IPS DF 6.9 (cell line): ENCODE data around the gene CDH6.

Experiments
- DNase-seq: peaks from one replicate; pipeline ENCODE4 v3.0.0-alpha.2; 2013; ENCODE audit warnings: low read depth, low spot score
- H3K27ac ChIP-seq: one replicate; pipeline ENCODE4 v1.5.1; 2013; ENCODE audit warnings: low read length, control low read depth
- H3K27me3 ChIP-seq: 2 replicates; pipeline ENCODE4 v1.6.1; 2013; ENCODE audit warnings: mild to moderate bottlenecking, low read length; ENCODE audit not compliant: control insufficient read depth, insufficient read depth
- H3K36me3 ChIP-seq: 2 replicates; pipeline ENCODE4 v1.6.1; 2013; ENCODE audit warnings: low read length; ENCODE audit not compliant: control insufficient read depth, insufficient read depth
- H3K4me1 ChIP-seq: 2 replicates; pipeline ENCODE4 v1.6.1; 2013; ENCODE audit warnings: low read length; ENCODE audit not compliant: control insufficient read depth, insufficient read depth
- H3K4me3 ChIP-seq: 2 replicates; pipeline ENCODE4 v1.5.1; 2013; ENCODE audit warnings: mild to moderate bottlenecking, low read length
- H3K9me3 ChIP-seq: 2 replicates; pipeline ENCODE4 v1.6.1; 2013; ENCODE audit warnings: low read length, inconsistent platforms; ENCODE audit not compliant: control insufficient read depth, insufficient read depth
- WGBS: extraction: QIAGEN DNeasy Blood & Tissue Kit; methylation state at CpG from one replicate; pipeline ENCODE4 v1.1.7; 2013; ENCODE audit warnings: mixed read lengths, missing lambda C conversion rate; ENCODE audit not compliant: insufficient read length, insufficient coverage; 5-methylcytosine and 5-hydroxymethylcytosine counted together

Gene CDH6

DNA sequence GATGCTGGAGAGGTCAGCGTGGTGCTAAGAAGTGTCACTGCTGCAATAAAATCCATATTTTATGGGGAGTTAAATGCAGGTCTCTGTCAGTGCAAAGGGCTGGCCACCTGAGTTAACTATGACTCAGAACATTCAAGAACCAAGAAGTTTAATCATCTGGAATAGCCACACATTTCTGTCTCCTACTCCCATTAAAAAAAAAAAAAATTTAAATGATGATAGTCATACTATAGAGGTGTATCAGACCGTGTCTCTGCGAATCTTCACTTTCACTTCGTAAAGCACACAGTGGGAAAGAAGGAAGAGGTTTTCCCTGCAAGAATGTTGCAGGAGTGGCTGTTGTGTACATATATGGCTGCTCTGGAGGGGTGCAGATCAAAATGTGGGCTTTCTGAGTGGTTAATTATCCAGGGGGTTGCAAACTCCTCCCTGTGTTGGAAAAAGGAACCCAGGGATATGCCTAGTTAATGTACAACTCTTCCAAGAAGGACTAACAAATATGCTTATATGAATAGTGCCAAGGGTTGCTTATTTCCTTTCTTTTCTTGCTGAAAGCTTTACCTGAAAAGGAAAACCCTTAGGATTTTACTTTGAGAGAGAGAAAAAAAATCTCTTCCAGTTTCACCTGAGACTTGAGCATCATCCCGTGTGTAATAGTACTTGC, 1.5 kb downstream of the CDH6 start:
- H3K27ac ChIP-seq = no peak overlapping the region
- WGBS = no CpG with 5 or more reads among the region's 5 CpGs
- H3K36me3 ChIP-seq = no peaks in the 10 kb centered on the region
- H3K4me1 ChIP-seq = no peaks in the 10 kb centered on the region
- peaks cover 23% of the 10 kb centered on the region for H3K27me3 ChIP-seq
- H3K4me3 ChIP-seq = no peak overlapping the region
- H3K9me3 ChIP-seq = no peaks in the 10 kb centered on the region
- DNase-seq = no peak

DNA sequence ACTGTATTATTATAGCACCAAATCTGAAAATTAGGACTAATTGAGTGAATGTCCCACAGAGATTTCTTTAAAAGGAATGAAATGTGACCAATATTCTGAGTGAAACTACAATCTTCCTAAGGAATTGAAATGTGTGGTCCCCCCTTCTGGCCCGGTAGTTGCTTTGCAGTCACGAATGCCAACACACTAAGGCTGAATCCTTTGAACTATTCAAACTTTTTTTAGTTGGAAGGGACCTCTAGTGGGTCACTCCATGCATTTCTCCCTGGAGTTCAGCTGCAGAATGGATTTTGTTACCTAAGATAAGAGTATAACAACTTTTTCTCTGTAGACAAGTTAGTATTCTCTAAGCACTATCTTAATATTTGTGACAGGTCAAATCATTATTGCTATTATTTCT, 2.8 kb downstream of the CDH6 start:
- Histone ChIP-seq H3K36me3 (no peaks in the 10 kb centered on the region), H3K4me3 (no peak overlapping the region), H3K9me3 (no peaks in the 10 kb centered on the region), H3K27me3 (peaks cover 23% of the 10 kb centered on the region), H3K27ac (no peak overlapping the region), H3K4me1 (no peaks in the 10 kb centered on the region)
- WGBS = no CpG with 5 or more reads among the region's 2 CpGs
- no peak for DNase-seq

DNA sequence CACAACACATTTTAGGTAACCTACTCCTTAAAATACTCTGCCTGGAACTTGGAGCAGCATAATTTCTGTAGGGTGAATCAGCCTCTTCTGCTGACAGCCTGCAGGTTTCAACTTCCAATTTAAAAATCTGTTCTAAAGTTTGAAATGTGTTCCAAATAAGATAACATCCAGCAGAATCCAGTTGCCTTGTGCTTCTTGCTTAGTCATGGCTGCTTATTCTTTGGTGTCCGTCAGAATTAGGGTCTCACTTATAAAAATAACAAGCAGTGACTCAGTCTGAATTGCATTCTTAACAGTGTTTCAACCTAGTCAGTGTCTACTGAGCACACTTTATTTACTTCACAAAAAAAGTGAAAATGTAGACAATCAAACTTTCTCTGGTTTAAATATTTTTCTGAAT, 3.7 kb downstream of the CDH6 start:
- no peak for DNase-seq
- no peaks in the 10 kb centered on the region for H3K9me3 ChIP-seq
- no peak overlapping the region for H3K27ac ChIP-seq
- no peaks in the 10 kb centered on the region for H3K4me1 ChIP-seq
- H3K4me3 ChIP-seq = no peak overlapping the region
- no peaks in the 10 kb centered on the region for H3K36me3 ChIP-seq
- no CpG with 5 or more reads among the region's 1 CpG for WGBS
- peaks cover 22% of the 10 kb centered on the region for H3K27me3 ChIP-seq

DNA sequence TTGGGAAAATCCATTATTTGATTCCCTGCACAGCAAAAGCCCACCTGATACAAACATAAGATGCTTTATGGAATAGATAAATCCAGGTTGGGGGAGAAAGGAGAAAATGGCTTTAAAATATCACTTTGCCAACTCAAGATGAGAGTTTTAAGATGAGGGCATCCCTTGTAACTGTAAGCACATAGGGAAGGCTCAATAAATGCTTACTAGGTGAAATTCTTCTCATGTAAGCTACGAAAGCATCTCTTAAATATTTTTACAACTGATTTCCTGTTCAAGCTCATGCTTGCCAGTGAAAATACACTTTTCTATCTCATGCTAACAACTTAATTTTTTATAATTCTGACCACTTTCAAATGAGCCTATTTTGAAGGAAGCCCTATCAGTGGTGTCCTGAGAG, 11.5 kb downstream of the CDH6 start:
- Histone ChIP-seq H3K4me3 (no peak overlapping the region), H3K9me3 (no peaks in the 10 kb centered on the region), H3K4me1 (no peaks in the 10 kb centered on the region), H3K36me3 (no peaks in the 10 kb centered on the region), H3K27ac (no peak overlapping the region), H3K27me3 (no peaks in the 10 kb centered on the region)
- DNase-seq = no peak
- WGBS = no CpG with 5 or more reads among the region's 1 CpG

DNA sequence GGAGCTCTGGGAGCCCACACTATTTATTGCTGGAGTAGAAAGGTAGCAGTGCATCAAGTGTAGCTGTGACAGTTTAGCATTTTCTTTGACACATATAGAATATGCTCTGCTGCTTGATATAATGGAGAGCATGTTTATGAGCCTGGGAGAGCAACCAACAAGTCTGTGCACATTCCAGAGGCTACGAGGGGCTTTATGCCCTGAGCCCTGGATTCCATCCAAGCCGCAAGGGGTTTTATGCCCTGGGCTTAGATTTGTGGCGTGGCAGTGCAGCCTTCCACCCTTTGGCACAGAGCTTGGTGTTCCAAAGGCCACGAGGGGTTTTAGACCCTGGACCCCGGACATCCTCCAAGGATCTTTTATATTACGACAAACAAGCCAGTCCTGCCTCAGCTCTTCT, 14.6 kb downstream of the CDH6 start:
- Histone ChIP-seq H3K27me3 (no peaks in the 10 kb centered on the region), H3K27ac (no peak overlapping the region), H3K4me1 (no peaks in the 10 kb centered on the region), H3K4me3 (no peak overlapping the region), H3K9me3 (no peaks in the 10 kb centered on the region), H3K36me3 (no peaks in the 10 kb centered on the region)
- no CpG with 5 or more reads among the region's 6 CpGs for WGBS
- no peak for DNase-seq

DNA sequence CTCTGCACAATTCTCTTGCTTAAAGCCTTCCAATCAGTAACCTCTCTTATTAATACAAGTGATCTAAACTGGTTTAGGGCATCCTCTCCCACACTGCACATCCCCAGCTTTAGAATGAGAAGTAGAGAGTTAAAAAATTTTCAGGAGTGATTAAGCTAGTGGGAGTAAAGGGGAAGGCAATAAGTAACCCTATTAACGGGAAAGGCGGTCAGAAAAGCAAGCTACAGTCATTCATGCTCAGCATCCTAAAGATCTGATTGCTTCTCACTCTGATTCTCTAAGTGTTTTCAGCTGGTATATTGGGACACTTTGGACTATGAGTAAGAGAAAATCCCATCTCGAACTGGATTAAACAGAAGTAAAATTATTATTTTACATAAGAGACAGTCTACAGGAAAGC, 15.8 kb downstream of the CDH6 start:
- DNase-seq = no peak
- Histone ChIP-seq H3K4me3 (no peak overlapping the region), H3K9me3 (no peaks in the 10 kb centered on the region), H3K4me1 (no peaks in the 10 kb centered on the region), H3K36me3 (no peaks in the 10 kb centered on the region), H3K27me3 (no peaks in the 10 kb centered on the region), H3K27ac (no peak overlapping the region)
- no CpG with 5 or more reads among the region's 3 CpGs for WGBS

DNA sequence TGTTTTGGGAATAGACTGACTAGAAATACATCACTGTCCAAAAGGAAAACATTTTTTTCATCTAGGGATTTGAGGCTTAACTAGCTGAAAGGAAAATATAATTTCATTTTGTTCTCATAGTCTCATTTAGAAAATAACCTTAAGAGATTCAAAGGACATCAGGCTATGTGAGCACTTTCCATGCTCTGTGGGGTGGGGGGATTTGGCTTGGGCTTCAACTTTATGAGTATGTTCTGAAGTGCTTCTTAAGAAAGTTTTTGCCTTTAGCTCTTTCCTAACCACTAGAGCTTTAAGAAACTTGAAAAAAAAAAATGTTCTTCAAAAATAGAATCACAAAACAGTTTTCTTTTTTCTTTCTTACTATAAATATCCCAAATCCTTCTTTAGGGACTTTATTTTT, 17.6 kb downstream of the CDH6 start:
- Histone ChIP-seq H3K27ac (no peak overlapping the region), H3K9me3 (no peaks in the 10 kb centered on the region), H3K36me3 (no peaks in the 10 kb centered on the region), H3K4me3 (no peak overlapping the region), H3K4me1 (no peaks in the 10 kb centered on the region), H3K27me3 (no peaks in the 10 kb centered on the region)
- DNase-seq = no peak

DNA sequence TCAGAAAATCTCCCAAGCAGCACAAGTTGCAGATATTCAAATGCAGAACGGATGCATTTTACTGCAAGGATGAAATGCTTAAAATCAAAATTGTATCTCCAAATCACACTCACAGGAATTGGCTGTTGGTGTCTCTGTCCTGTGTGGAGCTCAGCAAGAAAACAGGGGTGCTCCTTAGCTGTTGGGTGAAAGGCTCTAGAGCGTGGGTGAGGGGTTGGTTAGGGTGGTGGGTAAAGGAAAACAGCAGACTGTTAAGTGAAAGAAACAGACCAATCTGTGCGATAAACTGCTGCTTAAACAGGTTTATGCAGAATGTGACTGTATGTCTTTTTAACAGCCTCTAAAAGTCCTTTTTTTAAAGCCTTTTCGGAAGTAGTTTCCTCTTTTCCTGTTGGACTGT, 19.8 kb downstream of the CDH6 start:
- H3K4me3 ChIP-seq = no peak overlapping the region
- DNase-seq = no peak

DNA sequence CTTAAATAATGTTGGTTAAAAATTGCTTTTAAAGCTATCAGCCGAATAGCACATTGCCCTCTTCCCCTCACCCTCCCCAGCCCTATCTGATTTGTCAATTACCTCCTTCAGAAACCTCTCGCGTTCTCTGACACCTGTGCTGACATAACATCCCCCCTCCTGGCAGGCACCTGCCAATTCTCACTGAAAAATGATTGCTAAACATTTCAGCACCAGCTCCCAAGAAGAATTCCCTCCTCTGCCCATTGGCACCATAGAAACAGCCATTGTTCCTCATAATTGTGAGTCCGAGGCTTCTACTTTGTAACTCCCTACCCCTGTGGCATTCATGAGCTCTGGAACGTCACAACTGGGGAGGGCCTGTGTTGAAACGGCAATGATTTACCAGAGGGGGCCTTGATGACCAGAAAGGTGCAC, 20.2 kb downstream of the CDH6 start:
- H3K27ac ChIP-seq = no peak overlapping the region
- H3K4me1 ChIP-seq = no peaks in the 10 kb centered on the region
- H3K9me3 ChIP-seq = no peaks in the 10 kb centered on the region
- DNase-seq = no peak
- H3K27me3 ChIP-seq = no peaks in the 10 kb centered on the region; the same call in 1 of the 2 replicates
- no CpG with 5 or more reads among the region's 6 CpGs for WGBS
- H3K36me3 ChIP-seq = no peaks in the 10 kb centered on the region
- H3K4me3 ChIP-seq = no peak overlapping the region

More for the DNA sequence above, 19.8 kb downstream of the CDH6 start:
- H3K36me3 ChIP-seq = no peaks in the 10 kb centered on the region
- no CpG with 5 or more reads among the region's 4 CpGs for WGBS
- H3K27ac ChIP-seq = no peak overlapping the region
- no peaks in the 10 kb centered on the region for H3K4me1 ChIP-seq
- H3K9me3 ChIP-seq = no peaks in the 10 kb centered on the region
- H3K27me3 ChIP-seq = no peaks in the 10 kb centered on the region; the same call in 1 of the 2 replicates

DNA sequence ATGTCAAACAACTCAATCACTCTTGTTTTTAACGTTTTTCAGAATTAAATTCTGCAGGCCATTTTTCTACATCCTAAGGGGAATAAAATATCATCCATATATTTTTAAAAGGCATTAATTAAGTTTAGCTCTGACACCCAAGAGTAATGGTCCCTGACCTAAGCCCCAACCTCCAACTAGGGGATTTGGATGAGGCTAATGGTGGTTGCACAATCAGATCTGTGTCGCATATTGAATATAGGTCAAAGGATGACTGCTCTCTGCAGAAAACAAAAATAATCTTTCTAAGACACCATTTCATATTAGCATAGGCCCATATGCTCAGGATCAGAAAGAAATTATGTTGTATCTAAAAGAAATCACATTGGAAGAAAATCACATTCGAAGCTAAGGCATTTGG, 20.7 kb downstream of the CDH6 start:
- no peak for DNase-seq
- no CpG with 5 or more reads among the region's 3 CpGs for WGBS
- Histone ChIP-seq H3K36me3 (no peaks in the 10 kb centered on the region), H3K9me3 (no peaks in the 10 kb centered on the region), H3K4me3 (no peak overlapping the region), H3K27me3 (no peaks in the 10 kb centered on the region; the same call in 1 of the 2 replicates), H3K4me1 (no peaks in the 10 kb centered on the region), H3K27ac (no peak overlapping the region)

DNA sequence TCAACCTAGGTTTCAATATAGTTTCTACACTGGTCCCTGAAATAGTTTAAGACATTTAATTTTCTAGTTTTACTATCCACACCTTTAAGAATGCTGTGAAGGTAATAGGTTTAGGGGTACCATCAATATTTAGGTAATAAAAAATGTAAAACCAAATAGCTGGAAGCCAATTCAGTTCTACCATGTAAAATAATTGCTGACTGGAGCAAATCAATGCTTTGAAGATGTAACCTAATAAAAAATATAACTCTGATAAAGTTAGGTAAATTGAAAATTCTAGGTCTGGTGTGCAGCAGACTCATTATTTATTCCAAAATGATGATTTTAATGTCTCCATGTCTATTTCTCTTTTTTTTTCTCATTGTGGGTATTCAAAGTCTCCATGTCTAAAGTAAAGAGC, 21.8 kb downstream of the CDH6 start:
- Histone ChIP-seq H3K4me1 (no peaks in the 10 kb centered on the region), H3K36me3 (no peaks in the 10 kb centered on the region), H3K27me3 (no peaks in the 10 kb centered on the region; the same call in 1 of the 2 replicates), H3K4me3 (no peak overlapping the region), H3K9me3 (no peaks in the 10 kb centered on the region), H3K27ac (no peak overlapping the region)
- DNase-seq = no peak
